Measurements from ENCODE around the gene CAPZB. TPM values are rescaled to one million over a fixed set of nuclear protein-coding genes. Genes with fewer than 3 reads are reported as not detected.

The CAPZB gene
- total RNA-seq, 3 donors from 2014 or later (not counting 1 experiment from before 2014, with no cell fraction given), result 369 to 393 (median 375) TPM

- 98% methylated on average over 4 of the region's 4 CpGs for WGBS (ENCODE audit: insufficient coverage)
- no peaks in the 10 kb centered on the region for H3K36me3 Mint-ChIP-seq
- peak overlapping the region; percentile 52 to 96 for H3K27ac Mint-ChIP-seq
Observed at GRCh38 chr1:19384113-19384512, 101.2 kb downstream of the CAPZB start.

GRCh38 chr1:19382222-19382621 is 103.1 kb downstream of the CAPZB start:
- H3K36me3 ChIP-seq (ENCODE audit: control insufficient read depth, insufficient read depth, low read length), result peaks cover 48% of the 10 kb centered on the region
- H3K27ac Mint-ChIP-seq, result peak overlapping the region; percentile 31 to 43
- no peak overlapping the region for H3K27ac ChIP-seq (ENCODE audit: low read length)
- TF ChIP-seq CTCF (IDR thresholded peaks at IDR 0.05), result no peak
- intact Hi-C loops (cut with micrococcal nuclease), result no loop called here
- no peaks in the 10 kb centered on the region for H3K27me3 ChIP-seq (ENCODE audit: control insufficient read depth, insufficient read depth, low read length)
- H3K27me3 Mint-ChIP-seq (ENCODE audit: low read depth in 2 of 2), result no peaks in the 10 kb centered on the region
- no peak overlapping the region for H3K4me3 Mint-ChIP-seq
- H3K4me1 Mint-ChIP-seq, result peaks cover 41 to 43% of the 10 kb centered on the region in 2 donors
- no peak for ATAC-seq
- 86% methylated on average over 3 of the region's 4 CpGs for WGBS (ENCODE audit: insufficient coverage)
- H3K4me3 ChIP-seq (ENCODE audit: low read length), result no peak overlapping the region
- no peaks in the 10 kb centered on the region for H3K9me3 Mint-ChIP-seq
- no peak for DNase-seq
- H3K36me3 Mint-ChIP-seq, result no peaks in the 10 kb centered on the region
- peaks cover 2% of the 10 kb centered on the region for H3K4me1 ChIP-seq (ENCODE audit: control insufficient read depth, insufficient read depth, low read length)
- no peaks in the 10 kb centered on the region for H3K9me3 ChIP-seq (ENCODE audit: control insufficient read depth, insufficient read depth, low read length)

More at GRCh38 chr1:19384113-19384512, 101.2 kb downstream of the CAPZB start:
- Histone ChIP-seq H3K27ac (ENCODE audit: low read length) (no peak overlapping the region), H3K9me3 (ENCODE audit: control insufficient read depth, insufficient read depth, low read length) (no peaks in the 10 kb centered on the region), H3K27me3 (ENCODE audit: control insufficient read depth, insufficient read depth, low read length) (no peaks in the 10 kb centered on the region), H3K36me3 (ENCODE audit: control insufficient read depth, insufficient read depth, low read length) (peaks cover 33% of the 10 kb centered on the region), H3K4me1 (ENCODE audit: control insufficient read depth, insufficient read depth, low read length) (peaks cover 6% of the 10 kb centered on the region), H3K4me3 (ENCODE audit: low read length) (no peak overlapping the region)
- no peak for ATAC-seq
- TF ChIP-seq CTCF (IDR thresholded peaks at IDR 0.05), result no peak
- intact Hi-C loops (cut with micrococcal nuclease), result no loop called here
- Mint-ChIP-seq H3K4me3 (no peak overlapping the region), H3K27me3 (ENCODE audit: low read depth in 2 of 2) (no peaks in the 10 kb centered on the region), H3K9me3 (no peaks in the 10 kb centered on the region), H3K4me1 (peaks cover 56 to 60% of the 10 kb centered on the region in 2 donors)
- DNase-seq, result no peak

- intact Hi-C loops (cut with micrococcal nuclease), result no loop called here
- TF ChIP-seq CTCF (IDR thresholded peaks at IDR 0.05), result no peak
- Histone ChIP-seq H3K4me3 (ENCODE audit: low read length) (no peak overlapping the region), H3K27me3 (ENCODE audit: control insufficient read depth, insufficient read depth, low read length) (no peaks in the 10 kb centered on the region), H3K4me1 (ENCODE audit: control insufficient read depth, insufficient read depth, low read length) (no peaks in the 10 kb centered on the region), H3K27ac (ENCODE audit: low read length) (no peak overlapping the region), H3K36me3 (ENCODE audit: control insufficient read depth, insufficient read depth, low read length) (peaks cover 56% of the 10 kb centered on the region), H3K9me3 (ENCODE audit: control insufficient read depth, insufficient read depth, low read length) (no peaks in the 10 kb centered on the region)
- DNase-seq (no peak), ATAC-seq (no peak)
- no peaks in the 10 kb centered on the region for H3K9me3 Mint-ChIP-seq
- WGBS (ENCODE audit: insufficient coverage), result 95% methylated on average over 6 of the region's 6 CpGs
- H3K4me1 Mint-ChIP-seq, result peaks cover 35% of the 10 kb centered on the region in 2 donors
- no peaks in the 10 kb centered on the region for H3K36me3 Mint-ChIP-seq
- peak overlapping the region in 1 of 2 donors; percentile 43 for H3K27ac Mint-ChIP-seq
- no peaks in the 10 kb centered on the region for H3K27me3 Mint-ChIP-seq (ENCODE audit: low read depth in 2 of 2)
- no peak overlapping the region for H3K4me3 Mint-ChIP-seq
Observed at GRCh38 chr1:19381261-19381660, 104.1 kb downstream of the CAPZB start.
